H9 (cell line): ENCODE measurements around the gene PTPRF. TPM values are rescaled to one million over a fixed set of nuclear protein-coding genes. Genes with fewer than 3 reads are reported as not detected.
A peak's percentile ranks its signal among the peaks of the same experiment; 100 is the strongest.

Experiments used
- DNase-seq: peaks from one replicate; pipeline ENCODE4 v3.0.0-alpha.2; 2017
- H2AFZ ChIP-seq: one replicate; pipeline ENCODE4 v1.6.1; 2013; ENCODE audit warnings: mild to moderate bottlenecking, low read length, control low read depth, moderate library complexity
- H2AK5ac ChIP-seq: 2 replicates; pipeline ENCODE4 v1.6.1; 2013; ENCODE audit warnings: low read length, control low read depth, mixed read lengths; ENCODE audit not compliant: insufficient read length
- H2BK120ac ChIP-seq: one replicate; pipeline ENCODE4 v1.6.1; 2013; ENCODE audit warnings: low read depth, mild to moderate bottlenecking, low read length, control low read depth, inconsistent platforms; ENCODE audit not compliant: poor library complexity, severe bottlenecking
- H2BK12ac ChIP-seq: 2 replicates; pipeline ENCODE4 v1.6.1; 2013; ENCODE audit warnings: low read length, control low read depth, mixed read lengths, low read depth; ENCODE audit not compliant: insufficient read length
- H2BK15ac ChIP-seq: 2 replicates; pipeline ENCODE4 v1.6.1; 2013; ENCODE audit warnings: low read depth, low read length, control low read depth
- H2BK20ac ChIP-seq: one replicate; pipeline ENCODE4 v1.6.1; 2013; ENCODE audit warnings: low read depth, mild to moderate bottlenecking, low read length, control low read depth, inconsistent platforms; ENCODE audit not compliant: poor library complexity, severe bottlenecking
- H2BK5ac ChIP-seq: 2 replicates; pipeline ENCODE4 v1.6.1; 2013; ENCODE audit warnings: low read length, control low read depth, mixed read lengths; ENCODE audit not compliant: insufficient read length
- H3K14ac ChIP-seq: 2 replicates; pipeline ENCODE4 v1.6.1; 2013; ENCODE audit warnings: low read length, control low read depth; ENCODE audit not compliant: insufficient read depth
- H3K18ac ChIP-seq: 2 replicates; pipeline ENCODE4 v1.6.1; 2013; ENCODE audit warnings: low read depth, mild to moderate bottlenecking, mixed read lengths, low read length, control low read depth; ENCODE audit not compliant: insufficient read length
- H3K23ac ChIP-seq: 2 replicates; pipeline ENCODE4 v1.6.1; 2013; ENCODE audit warnings: low read length, control low read depth, mixed read lengths, low read depth; ENCODE audit not compliant: insufficient read length
- H3K23me2 ChIP-seq: 2 replicates; pipeline ENCODE4 v1.6.1; 2013; ENCODE audit warnings: low read depth, mild to moderate bottlenecking, mixed read lengths, low read length, control low read depth; ENCODE audit not compliant: insufficient read length, poor library complexity, severe bottlenecking
- H3K27ac ChIP-seq: 2 replicates; pipeline ENCODE4 v1.5.1; 2013; ENCODE audit warnings: low read length, control low read depth, mixed read lengths, low read depth; ENCODE audit not compliant: insufficient read length
- H3K27me3 ChIP-seq: 2 replicates; pipeline ENCODE4 v1.6.1; 2013; ENCODE audit warnings: low read length, control low read depth, inconsistent platforms; ENCODE audit not compliant: insufficient read depth
- H3K4ac ChIP-seq: 2 replicates; pipeline ENCODE4 v1.6.1; 2013; ENCODE audit warnings: low read depth, mild to moderate bottlenecking, control low read depth, inconsistent platforms, low read length, moderate library complexity
- H3K4me1 ChIP-seq: 2 replicates; pipeline ENCODE4 v1.6.1; 2013; ENCODE audit warnings: low read length, control low read depth, inconsistent platforms; ENCODE audit not compliant: insufficient read depth
- H3K4me2 ChIP-seq: 2 replicates; pipeline ENCODE4 v1.6.1; 2013; ENCODE audit warnings: low read length, control low read depth, mixed read lengths; ENCODE audit not compliant: insufficient read length, insufficient read depth
- H3K56ac ChIP-seq: 2 replicates; pipeline ENCODE4 v1.6.1; 2013; ENCODE audit warnings: low read depth, mild to moderate bottlenecking, mixed read lengths, low read length, control low read depth; ENCODE audit not compliant: insufficient read length
- H3K79me1 ChIP-seq: 2 replicates; pipeline ENCODE4 v1.6.1; 2013; ENCODE audit warnings: low read depth, mild to moderate bottlenecking, moderate library complexity, low read length, control low read depth, inconsistent platforms; ENCODE audit not compliant: insufficient read depth, poor library complexity, severe bottlenecking
- H3K79me2 ChIP-seq: 2 replicates; pipeline ENCODE4 v1.6.1; 2013; ENCODE audit warnings: low read length, control low read depth, inconsistent platforms; ENCODE audit not compliant: insufficient read depth
- H3K9ac ChIP-seq: 2 replicates; pipeline ENCODE4 v1.6.1; 2013; ENCODE audit warnings: low read length, control low read depth, mixed read lengths; ENCODE audit not compliant: insufficient read length; ENCODE audit errors: extremely low read depth
- H3K9me3 ChIP-seq: one replicate; pipeline ENCODE4 v1.6.1; 2013; ENCODE audit warnings: low read depth, low read length, inconsistent platforms; ENCODE audit not compliant: control insufficient read depth
- H3T11ph ChIP-seq: one replicate; pipeline ENCODE4 v1.6.1; 2013; ENCODE audit warnings: mild to moderate bottlenecking, low read length, control low read depth, inconsistent platforms
- H4K20me1 ChIP-seq: one replicate; pipeline ENCODE4 v1.6.1; 2013; ENCODE audit not compliant: control insufficient read depth, insufficient read length, insufficient read depth
- H4K5ac ChIP-seq: 2 replicates; pipeline ENCODE4 v1.6.1; 2013; ENCODE audit warnings: low read depth, mild to moderate bottlenecking, mixed read lengths, low read length, control low read depth; ENCODE audit not compliant: insufficient read length
- H4K8ac ChIP-seq: replicated peaks from 2 replicates; pipeline ENCODE4 v1.6.1; 2013; ENCODE audit warnings: low read length, control low read depth, mixed read lengths, low read depth; ENCODE audit not compliant: insufficient read length
- H4K91ac ChIP-seq: 2 replicates; pipeline ENCODE4 v1.6.1; 2013; ENCODE audit warnings: low read depth, mild to moderate bottlenecking, moderate library complexity, mixed read lengths, low read length, control low read depth; ENCODE audit not compliant: insufficient read length
- H3K27ac Mint-ChIP-seq, 3 experiments: 2 replicates in 2 of 3; 3 replicates in 1 of 3; pipeline ENCODE4 v1.8.0; 2020 to 2021; ENCODE audit warnings: mixed read lengths in 3 of 3, mild to moderate bottlenecking in 1 of 3, moderate library complexity in 1 of 3
- H3K27me3 Mint-ChIP-seq: 2 replicates; pipeline ENCODE4 v1.8.0; 2021; ENCODE audit warnings: low read depth, mild to moderate bottlenecking, moderate library complexity, mixed read lengths
- H3K36me3 Mint-ChIP-seq, 3 experiments: 2 replicates in 2 of 3; 3 replicates in 1 of 3; pipeline ENCODE4 v1.8.0; 2020 to 2021; ENCODE audit warnings: low read depth in 3 of 3, mixed read lengths in 3 of 3; ENCODE audit not compliant: insufficient read depth in 1 of 3
- H3K4me1 Mint-ChIP-seq, 2 experiments: 2 replicates each; pipeline ENCODE4 v1.8.0; 2020; ENCODE audit warnings: mixed read lengths in 2 of 2
- H3K4me3 Mint-ChIP-seq, 2 experiments: 2 replicates in 1 of 2; 3 replicates in 1 of 2; pipeline ENCODE4 v1.8.0; 2020 to 2021; ENCODE audit warnings: mild to moderate bottlenecking in 2 of 2, mixed read lengths in 2 of 2, moderate library complexity in 1 of 2
- H3K9me3 Mint-ChIP-seq, 2 experiments: 2 replicates in 1 of 2; 3 replicates in 1 of 2; pipeline ENCODE4 v1.8.0; 2020; ENCODE audit warnings: mild to moderate bottlenecking in 2 of 2, mixed read lengths in 2 of 2, moderate library complexity in 1 of 2
- WGBS: extraction: QIAGEN DNeasy Blood & Tissue Kit; methylation state at CpG from one replicate; pipeline ENCODE4 v1.1.7; 2013; ENCODE audit warnings: missing lambda C conversion rate, low lambda C conversion rate, mixed read lengths; ENCODE audit not compliant: insufficient read length; ENCODE audit errors: extremely low coverage; 5-methylcytosine and 5-hydroxymethylcytosine counted together
- total RNA-seq: library from RNA; stranded (reverse); gene quantifications from 2 replicates; pipeline ENCODE4 v1.2.1, GENCODE V29; 2021
- TF ChIP-seq, protein P1 (sequence below): fragments of 200-600 bp; sonication (generic); conservative IDR thresholded peaks from 3 replicates; pipeline ENCODE4 v1.8.0; 2021; ENCODE audit warnings: antibody characterized with exemption, mild to moderate bottlenecking

Gene PTPRF
- total RNA-seq, 1 experiment from 2014 or later = 193 TPM

DNA sequence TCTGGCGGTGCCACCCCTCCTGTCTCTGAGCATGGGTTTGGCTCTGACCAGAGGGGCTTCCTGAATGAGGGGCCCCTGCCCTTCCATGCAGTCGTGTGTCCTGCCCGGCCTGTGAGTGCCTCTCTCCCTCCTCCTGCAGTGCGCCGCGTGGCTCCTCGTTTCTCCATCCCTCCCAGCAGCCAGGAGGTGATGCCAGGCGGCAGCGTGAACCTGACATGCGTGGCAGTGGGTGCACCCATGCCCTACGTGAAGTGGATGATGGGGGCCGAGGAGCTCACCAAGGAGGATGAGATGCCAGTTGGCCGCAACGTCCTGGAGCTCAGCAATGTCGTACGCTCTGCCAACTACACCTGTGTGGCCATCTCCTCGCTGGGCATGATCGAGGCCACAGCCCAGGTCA, 57.9 kb downstream of the PTPRF start:
- Histone ChIP-seq H2AFZ (no peak overlapping the region), H4K20me1 (peaks cover 2% of the 10 kb centered on the region), H2BK15ac (no peak overlapping the region), H3K9ac (no peak overlapping the region), H3K14ac (no peak overlapping the region), H3K79me1 (no peaks in the 10 kb centered on the region), H2BK120ac (no peak overlapping the region), H3T11ph (no peak overlapping the region), H2BK12ac (no peak overlapping the region), H4K5ac (no peak overlapping the region), H3K4ac (no peak overlapping the region), H3K9me3 (no peaks in the 10 kb centered on the region), H3K23me2 (no peaks in the 10 kb centered on the region), H2BK5ac (no peak overlapping the region), H3K18ac (no peak overlapping the region), H4K8ac (no peak overlapping the region), H3K79me2 (no peaks in the 10 kb centered on the region), H3K27ac (no peak overlapping the region), H3K56ac (no peak overlapping the region), H2AK5ac (no peak overlapping the region), H4K91ac (no peak overlapping the region), H3K4me1 (no peaks in the 10 kb centered on the region), H3K23ac (no peak overlapping the region), H2BK20ac (no peak overlapping the region), H3K4me2 (no peak overlapping the region), H3K27me3 (no peaks in the 10 kb centered on the region)
- WGBS = no CpG with 5 or more reads among the region's 18 CpGs
- TF ChIP-seq, protein P1, sequence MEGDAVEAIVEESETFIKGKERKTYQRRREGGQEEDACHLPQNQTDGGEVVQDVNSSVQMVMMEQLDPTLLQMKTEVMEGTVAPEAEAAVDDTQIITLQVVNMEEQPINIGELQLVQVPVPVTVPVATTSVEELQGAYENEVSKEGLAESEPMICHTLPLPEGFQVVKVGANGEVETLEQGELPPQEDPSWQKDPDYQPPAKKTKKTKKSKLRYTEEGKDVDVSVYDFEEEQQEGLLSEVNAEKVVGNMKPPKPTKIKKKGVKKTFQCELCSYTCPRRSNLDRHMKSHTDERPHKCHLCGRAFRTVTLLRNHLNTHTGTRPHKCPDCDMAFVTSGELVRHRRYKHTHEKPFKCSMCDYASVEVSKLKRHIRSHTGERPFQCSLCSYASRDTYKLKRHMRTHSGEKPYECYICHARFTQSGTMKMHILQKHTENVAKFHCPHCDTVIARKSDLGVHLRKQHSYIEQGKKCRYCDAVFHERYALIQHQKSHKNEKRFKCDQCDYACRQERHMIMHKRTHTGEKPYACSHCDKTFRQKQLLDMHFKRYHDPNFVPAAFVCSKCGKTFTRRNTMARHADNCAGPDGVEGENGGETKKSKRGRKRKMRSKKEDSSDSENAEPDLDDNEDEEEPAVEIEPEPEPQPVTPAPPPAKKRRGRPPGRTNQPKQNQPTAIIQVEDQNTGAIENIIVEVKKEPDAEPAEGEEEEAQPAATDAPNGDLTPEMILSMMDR = no peak
- H3K36me3 Mint-ChIP-seq = peaks cover 10 to 49% (median 48%) of the 10 kb centered on the region in 3 experiments; a peak in 6 of 7 replicates
- H3K4me3 Mint-ChIP-seq = no peak overlapping the region
- no peaks in the 10 kb centered on the region for H3K4me1 Mint-ChIP-seq
- peak overlapping the region in 1 of 3 experiments; percentile 61; a peak in 1 of 7 replicates for H3K27ac Mint-ChIP-seq
- DNase-seq = no peak
- H3K27me3 Mint-ChIP-seq = no peaks in the 10 kb centered on the region
- no peaks in the 10 kb centered on the region for H3K9me3 Mint-ChIP-seq
